ENCODE results near the gene NGDN.

DNA sequence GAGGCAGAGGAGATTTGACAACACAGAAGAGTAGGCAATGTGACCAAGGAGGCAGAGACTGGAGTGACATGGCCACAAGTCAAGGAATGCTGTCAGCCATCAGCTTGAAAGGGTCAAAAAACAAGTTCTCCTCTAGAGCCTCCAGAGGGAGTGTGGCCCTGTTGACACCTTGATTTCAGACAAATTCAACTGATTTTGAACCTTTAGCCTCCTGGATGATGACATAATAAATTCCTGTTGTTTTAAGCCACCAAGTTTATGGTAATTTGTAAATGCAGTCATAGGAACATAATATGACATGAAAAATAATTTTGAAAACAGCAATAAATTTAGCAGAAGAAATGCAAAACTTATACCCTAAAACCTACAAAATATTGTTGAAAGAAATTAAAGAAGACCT, 8.5 kb upstream of the NGDN start:
- TF ChIP-seq, protein P1, sequence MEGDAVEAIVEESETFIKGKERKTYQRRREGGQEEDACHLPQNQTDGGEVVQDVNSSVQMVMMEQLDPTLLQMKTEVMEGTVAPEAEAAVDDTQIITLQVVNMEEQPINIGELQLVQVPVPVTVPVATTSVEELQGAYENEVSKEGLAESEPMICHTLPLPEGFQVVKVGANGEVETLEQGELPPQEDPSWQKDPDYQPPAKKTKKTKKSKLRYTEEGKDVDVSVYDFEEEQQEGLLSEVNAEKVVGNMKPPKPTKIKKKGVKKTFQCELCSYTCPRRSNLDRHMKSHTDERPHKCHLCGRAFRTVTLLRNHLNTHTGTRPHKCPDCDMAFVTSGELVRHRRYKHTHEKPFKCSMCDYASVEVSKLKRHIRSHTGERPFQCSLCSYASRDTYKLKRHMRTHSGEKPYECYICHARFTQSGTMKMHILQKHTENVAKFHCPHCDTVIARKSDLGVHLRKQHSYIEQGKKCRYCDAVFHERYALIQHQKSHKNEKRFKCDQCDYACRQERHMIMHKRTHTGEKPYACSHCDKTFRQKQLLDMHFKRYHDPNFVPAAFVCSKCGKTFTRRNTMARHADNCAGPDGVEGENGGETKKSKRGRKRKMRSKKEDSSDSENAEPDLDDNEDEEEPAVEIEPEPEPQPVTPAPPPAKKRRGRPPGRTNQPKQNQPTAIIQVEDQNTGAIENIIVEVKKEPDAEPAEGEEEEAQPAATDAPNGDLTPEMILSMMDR (IDR thresholded peaks at IDR 0.05; ENCODE audit: extremely low read depth in 1 of 2, insufficient read depth in 1 of 2, low read depth in 1 of 2, low read length in 2 of 2) = no peak
- TF ChIP-seq POLR2A (IDR thresholded peaks at IDR 0.05; ENCODE audit: low read depth, low read length) = no peak
- no peak for TF ChIP-seq POLR2AphosphoS5 (IDR thresholded peaks at IDR 0.05; ENCODE audit: insufficient read depth, low read depth, low read length)
- TF ChIP-seq MYC (IDR thresholded peaks at IDR 0.05; ENCODE audit: low read depth, low read length) = no peak
- TF ChIP-seq EZH2 (IDR thresholded peaks at IDR 0.05; ENCODE audit: borderline replicate concordance, low read depth, low read length, severe bottlenecking) = no peak
- TF ChIP-seq, protein P2, sequence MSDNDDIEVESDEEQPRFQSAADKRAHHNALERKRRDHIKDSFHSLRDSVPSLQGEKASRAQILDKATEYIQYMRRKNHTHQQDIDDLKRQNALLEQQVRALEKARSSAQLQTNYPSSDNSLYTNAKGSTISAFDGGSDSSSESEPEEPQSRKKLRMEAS (IDR thresholded peaks at IDR 0.05; ENCODE audit: insufficient read depth, insufficient read length) = no peak
